Mucosa of descending colon (tissue), 3 donors: ENCODE data around the gene KIAA0319L. TPM values are rescaled to one million over a fixed set of nuclear protein-coding genes. Genes with fewer than 3 reads are reported as not detected.

ENCODE experiments used
- ATAC-seq: fragments of 200-7000 bp; cut with Tn5 transposase; one replicate; pipeline ENCODE4 v1.9.1; 2020; ENCODE audit warnings: mild to moderate bottlenecking, moderate library complexity
- DNase-seq, 3 donors: peaks; one replicate each; pipeline ENCODE4 v3.0.0-alpha.2; 2020
- H3K36me3 ChIP-seq: fragments of 200-600 bp; one replicate; pipeline ENCODE4 v1.8.0; 2021; ENCODE audit warnings: low read depth, mild to moderate bottlenecking
- H3K4me1 ChIP-seq: fragments of 200-600 bp; one replicate; pipeline ENCODE4 v1.8.0; 2021; ENCODE audit warnings: low read depth, mild to moderate bottlenecking
- H3K4me3 ChIP-seq: fragments of 200-600 bp; one replicate; pipeline ENCODE4 v1.8.0; 2021; ENCODE audit warnings: mild to moderate bottlenecking
- H3K9me3 ChIP-seq: fragments of 200-600 bp; one replicate; pipeline ENCODE4 v1.8.0; 2021; ENCODE audit warnings: mild to moderate bottlenecking
- CTCF ChIP-seq: fragments of 200-600 bp; IDR thresholded peaks from one replicate; pipeline ENCODE4 v1.8.0; 2022; ENCODE audit warnings: antibody characterized with exemption, mild to moderate bottlenecking
- intact Hi-C, 2 donors: fragments of 100-400 bp; cut with DNase I in 1 of 2; cut with micrococcal nuclease in 1 of 2; formaldehyde crosslinking; loops; one replicate each; pipeline versions ENCODE4 v1.11.0 to v1.11.1; 2022; cut with DNase I, micrococcal nuclease
- total RNA-seq, 3 donors: library from RNA; stranded (reverse); fragmentation: NEBNext Ultra II Directional in 2 of 3; extraction: Animal tissue kit (Norgen Biotek cat#: 25700) in 2 of 3; gene quantifications; one replicate each; pipeline versions ENCODE4 v1.2.1 to v1.2.4, GENCODE V29; 2021 to 2023
- donor health status: DM: no; HTN: no; CAD: no; lungs with moderate emphysema.
- donor health status: DM: no; HTN: no; CAD: no.
- donor health status: DM: no; HTN: yes; CAD: no.

Gene KIAA0319L
- total RNA-seq, 3 donors from 2014 or later = 59.6 to 84.6 (median 75.7) TPM

- TF ChIP-seq CTCF = no peak
- no peak for ATAC-seq
- Histone ChIP-seq H3K9me3 (no peaks in the 10 kb centered on the region), H3K36me3 (no peaks in the 10 kb centered on the region), H3K4me3 (no peak overlapping the region), H3K4me1 (no peaks in the 10 kb centered on the region)
- no peak for DNase-seq
- intact Hi-C loops = no loop called here
These were observed 148.3 kb downstream of the KIAA0319L start for GRCh38 chr1:35408925-35409324.

DNA sequence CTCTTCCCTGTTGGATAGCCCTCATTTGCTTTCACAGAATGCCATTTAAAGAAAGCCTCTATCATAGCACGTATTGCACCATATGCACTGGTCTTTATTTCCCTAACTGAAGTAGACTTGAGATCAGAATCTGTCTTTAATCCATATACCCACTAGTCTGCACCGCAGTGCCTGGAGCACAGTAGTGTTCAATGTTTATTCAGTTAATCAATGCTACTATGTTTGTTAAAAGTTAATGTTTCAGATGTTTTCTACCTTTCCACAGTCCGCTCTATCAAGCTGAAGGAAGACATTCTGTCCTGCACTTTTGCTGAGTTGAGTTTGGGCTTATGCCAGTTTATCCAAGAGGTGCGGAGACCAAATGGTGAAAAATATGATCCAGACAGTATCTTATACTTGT, 149.5 kb downstream of the KIAA0319L start:
- intact Hi-C loops = no loop called here
- no peak for ATAC-seq
- H3K4me3 ChIP-seq = no peak overlapping the region
- TF ChIP-seq CTCF = no peak
- no peaks in the 10 kb centered on the region for H3K4me1 ChIP-seq
- no peaks in the 10 kb centered on the region for H3K36me3 ChIP-seq
- no peak for DNase-seq
- no peaks in the 10 kb centered on the region for H3K9me3 ChIP-seq

GRCh38 chr1:35406103-35406502, 151.1 kb downstream of the KIAA0319L start:
- Histone ChIP-seq H3K4me3 (no peak overlapping the region), H3K4me1 (no peaks in the 10 kb centered on the region), H3K9me3 (no peaks in the 10 kb centered on the region), H3K36me3 (no peaks in the 10 kb centered on the region)
- DNase-seq (no peak), ATAC-seq (no peak)
- intact Hi-C loops = no loop called here
- TF ChIP-seq CTCF = no peak

DNA sequence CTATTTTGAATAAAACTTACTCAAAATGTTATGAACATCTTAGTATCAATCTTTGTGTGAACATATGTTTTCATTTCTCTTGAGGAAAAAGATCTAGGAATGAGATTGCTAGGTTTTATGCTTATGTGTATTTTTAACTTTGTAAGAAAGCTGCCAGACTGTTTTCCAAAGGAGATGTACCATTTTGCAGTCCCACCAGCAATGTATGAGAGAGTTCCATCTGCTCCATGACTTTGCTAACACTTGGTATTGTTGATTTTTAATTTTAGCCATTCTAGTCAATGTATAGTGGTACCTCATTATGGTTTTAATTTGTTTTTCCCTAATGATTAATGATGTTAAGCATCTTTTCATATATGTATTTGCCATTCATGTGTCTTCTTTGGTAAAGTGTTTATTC, 156.2 kb downstream of the KIAA0319L start:
- Histone ChIP-seq H3K36me3 (no peaks in the 10 kb centered on the region), H3K4me1 (no peaks in the 10 kb centered on the region), H3K4me3 (no peak overlapping the region), H3K9me3 (no peaks in the 10 kb centered on the region)
- no peak for ATAC-seq
- intact Hi-C loops = no loop called here
- TF ChIP-seq CTCF = no peak
- no peak for DNase-seq

DNA sequence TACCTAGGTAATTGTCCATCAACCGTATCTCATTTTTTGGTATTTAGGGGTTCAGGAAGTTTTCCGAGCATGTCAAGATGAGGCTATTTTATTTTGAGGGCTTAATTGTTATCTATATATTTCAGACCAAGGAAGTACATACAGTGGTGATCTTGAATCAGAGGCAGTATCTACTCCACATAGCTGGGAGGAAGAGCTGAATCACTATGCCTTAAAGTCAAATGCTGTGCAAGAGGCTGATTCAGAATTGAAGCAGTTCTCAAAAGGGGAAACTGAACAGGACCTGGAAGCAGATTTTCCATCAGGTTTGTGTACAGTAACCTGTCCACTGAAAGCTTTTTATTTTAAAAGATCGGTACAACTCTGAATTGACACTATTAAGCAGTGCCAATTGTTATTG, 158.5 kb downstream of the KIAA0319L start:
- H3K9me3 ChIP-seq = no peaks in the 10 kb centered on the region
- no peaks in the 10 kb centered on the region for H3K36me3 ChIP-seq
- H3K4me3 ChIP-seq = no peak overlapping the region
- no peak for TF ChIP-seq CTCF
- no peaks in the 10 kb centered on the region for H3K4me1 ChIP-seq
- intact Hi-C loops = no loop called here
- no peak for DNase-seq
- no peak for ATAC-seq

GRCh38 chr1:35394386-35394785, 162.8 kb downstream of the KIAA0319L start:
- intact Hi-C loops = no loop called here
- Histone ChIP-seq H3K4me1 (no peaks in the 10 kb centered on the region), H3K4me3 (no peak overlapping the region), H3K36me3 (no peaks in the 10 kb centered on the region), H3K9me3 (no peaks in the 10 kb centered on the region)
- no peak for ATAC-seq
- no peak for TF ChIP-seq CTCF
- DNase-seq = no peak
